Esophagus muscularis mucosa (tissue), 4 donors: ENCODE data around the gene METTL9.

Experiments
- EP300 ChIP-seq: sonication (generic); formaldehyde crosslinking; IDR thresholded peaks from one replicate; pipeline ENCODE4 v1.6.1; 2017; ENCODE audit warnings: antibody characterized with exemption
- POLR2A ChIP-seq: fragments of 450-650 bp; IDR thresholded peaks from one replicate; pipeline ENCODE4 v1.6.1; 2017; ENCODE audit warnings: antibody characterized with exemption, moderate library complexity, mild to moderate bottlenecking, low read depth
- POLR2AphosphoS5 ChIP-seq, 2 donors: sonication (generic); formaldehyde crosslinking; IDR thresholded peaks; one replicate each; pipeline ENCODE4 v1.6.1; 2017; ENCODE audit warnings: antibody characterized with exemption in 2 of 2
- TF ChIP-seq, protein P1 (sequence below), 3 experiments: fragments of 200-600 bp in 2 of 3; fragments of 450-650 bp in 1 of 3; sonication (generic) in 2 of 3; IDR thresholded peaks; one replicate each; pipeline ENCODE4 v1.5.1; 2017 to 2019; ENCODE audit warnings: antibody characterized with exemption in 3 of 3, mild to moderate bottlenecking in 2 of 3, moderate library complexity in 1 of 3

GRCh38 chr16:21653571-21653970, 54.2 kb downstream of the METTL9 start:
- TF ChIP-seq EP300, result no peak
- TF ChIP-seq, protein P1, sequence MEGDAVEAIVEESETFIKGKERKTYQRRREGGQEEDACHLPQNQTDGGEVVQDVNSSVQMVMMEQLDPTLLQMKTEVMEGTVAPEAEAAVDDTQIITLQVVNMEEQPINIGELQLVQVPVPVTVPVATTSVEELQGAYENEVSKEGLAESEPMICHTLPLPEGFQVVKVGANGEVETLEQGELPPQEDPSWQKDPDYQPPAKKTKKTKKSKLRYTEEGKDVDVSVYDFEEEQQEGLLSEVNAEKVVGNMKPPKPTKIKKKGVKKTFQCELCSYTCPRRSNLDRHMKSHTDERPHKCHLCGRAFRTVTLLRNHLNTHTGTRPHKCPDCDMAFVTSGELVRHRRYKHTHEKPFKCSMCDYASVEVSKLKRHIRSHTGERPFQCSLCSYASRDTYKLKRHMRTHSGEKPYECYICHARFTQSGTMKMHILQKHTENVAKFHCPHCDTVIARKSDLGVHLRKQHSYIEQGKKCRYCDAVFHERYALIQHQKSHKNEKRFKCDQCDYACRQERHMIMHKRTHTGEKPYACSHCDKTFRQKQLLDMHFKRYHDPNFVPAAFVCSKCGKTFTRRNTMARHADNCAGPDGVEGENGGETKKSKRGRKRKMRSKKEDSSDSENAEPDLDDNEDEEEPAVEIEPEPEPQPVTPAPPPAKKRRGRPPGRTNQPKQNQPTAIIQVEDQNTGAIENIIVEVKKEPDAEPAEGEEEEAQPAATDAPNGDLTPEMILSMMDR (IDR thresholded peaks at IDR 0.05), result no peak
- TF ChIP-seq POLR2A, result no peak
- TF ChIP-seq POLR2AphosphoS5 (IDR thresholded peaks at IDR 0.05), result no peak
